HAP-1 (cell line): Measurements from ENCODE around the gene MLLT3.

Experiments used
- DNase-seq, 2 experiments: peaks; one replicate each; pipeline ENCODE4 v3.0.0-alpha.2; 2016 to 2020; ENCODE audit warnings: low spot score in 2 of 2
- H3K27me3 ChIP-seq: fragments of 250-450 bp; sonication (Bioruptor Pico); 2 replicates; pipeline ENCODE4 v1.5.1; 2020; ENCODE audit warnings: low read depth, mild to moderate bottlenecking, moderate library complexity
- H3K36me3 ChIP-seq: fragments of 250-450 bp; sonication (Bioruptor Pico); replicated peaks from 2 replicates; pipeline ENCODE4 v1.5.1; 2020; ENCODE audit warnings: mild to moderate bottlenecking
- H3K4me1 ChIP-seq: fragments of 250-450 bp; sonication (Bioruptor Pico); 2 replicates; pipeline ENCODE4 v1.5.1; 2020; ENCODE audit warnings: mild to moderate bottlenecking
- H3K4me3 ChIP-seq: fragments of 250-450 bp; sonication (Bioruptor Pico); 2 replicates; pipeline ENCODE4 v1.5.1; 2020; ENCODE audit warnings: mild to moderate bottlenecking, moderate library complexity
- H3K9me3 ChIP-seq: fragments of 250-450 bp; sonication (Bioruptor Pico); 2 replicates; pipeline ENCODE4 v1.5.1; 2020; ENCODE audit warnings: mild to moderate bottlenecking, moderate library complexity
- in situ Hi-C: fragments of 300-500 bp; cut with MboI; formaldehyde crosslinking; loops from 3 replicates; pipeline ENCODE4 v1.14.3; 2020; ENCODE audit warnings: low sequenced_read_pairs, inconsistent platforms, mixed read lengths

MLLT3 gene

DNA sequence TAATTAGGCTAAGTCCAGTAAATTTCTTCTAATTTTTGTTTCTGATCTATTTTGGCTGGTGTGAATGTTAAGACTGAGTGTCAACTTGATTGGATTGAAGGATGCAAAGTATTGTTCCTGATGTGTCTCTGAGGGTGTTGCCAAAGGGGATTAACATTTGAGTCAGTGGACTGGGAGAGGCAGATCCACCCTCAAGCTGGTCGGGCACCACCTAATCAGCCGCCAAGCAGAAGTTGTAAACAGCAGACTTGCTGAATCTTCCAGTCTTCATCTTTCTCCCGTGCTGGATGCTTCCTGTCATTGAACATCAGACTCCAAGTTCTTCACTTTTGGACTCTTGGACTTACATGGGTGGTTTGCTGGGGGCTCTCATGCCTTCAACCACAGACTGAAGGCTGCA is 21.4 kb upstream of the MLLT3 start:
- H3K4me1 ChIP-seq: no peaks in the 10 kb centered on the region
- H3K4me3 ChIP-seq: no peak overlapping the region
- no peaks in the 10 kb centered on the region for H3K27me3 ChIP-seq
- no peak for DNase-seq
- in situ Hi-C loops: no loop called here
- no peaks in the 10 kb centered on the region for H3K36me3 ChIP-seq
- no peaks in the 10 kb centered on the region for H3K9me3 ChIP-seq

DNA sequence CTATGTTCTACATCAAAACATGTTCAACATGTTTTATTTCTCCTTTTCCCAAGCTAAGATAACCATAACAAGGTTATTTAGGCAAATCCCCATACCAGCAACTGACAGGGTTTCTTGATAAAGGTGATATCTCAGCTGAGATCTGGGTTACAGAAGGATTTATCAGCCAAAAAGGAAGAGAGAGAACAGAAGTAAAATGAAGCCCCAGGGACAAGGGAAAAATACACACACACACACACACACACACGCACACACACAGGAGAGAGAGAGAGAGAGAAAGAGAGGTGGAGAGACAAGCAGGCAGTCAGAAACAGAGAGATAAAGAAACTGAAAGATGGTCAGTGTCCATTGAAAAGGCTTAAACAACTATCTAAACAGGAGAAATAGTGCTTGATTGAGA is 19.7 kb upstream of the MLLT3 start:
- no peak overlapping the region for H3K4me3 ChIP-seq
- no peaks in the 10 kb centered on the region for H3K36me3 ChIP-seq
- in situ Hi-C loops: no loop called here
- no peaks in the 10 kb centered on the region for H3K4me1 ChIP-seq
- DNase-seq: no peak
- H3K9me3 ChIP-seq: no peaks in the 10 kb centered on the region
- no peaks in the 10 kb centered on the region for H3K27me3 ChIP-seq

DNA sequence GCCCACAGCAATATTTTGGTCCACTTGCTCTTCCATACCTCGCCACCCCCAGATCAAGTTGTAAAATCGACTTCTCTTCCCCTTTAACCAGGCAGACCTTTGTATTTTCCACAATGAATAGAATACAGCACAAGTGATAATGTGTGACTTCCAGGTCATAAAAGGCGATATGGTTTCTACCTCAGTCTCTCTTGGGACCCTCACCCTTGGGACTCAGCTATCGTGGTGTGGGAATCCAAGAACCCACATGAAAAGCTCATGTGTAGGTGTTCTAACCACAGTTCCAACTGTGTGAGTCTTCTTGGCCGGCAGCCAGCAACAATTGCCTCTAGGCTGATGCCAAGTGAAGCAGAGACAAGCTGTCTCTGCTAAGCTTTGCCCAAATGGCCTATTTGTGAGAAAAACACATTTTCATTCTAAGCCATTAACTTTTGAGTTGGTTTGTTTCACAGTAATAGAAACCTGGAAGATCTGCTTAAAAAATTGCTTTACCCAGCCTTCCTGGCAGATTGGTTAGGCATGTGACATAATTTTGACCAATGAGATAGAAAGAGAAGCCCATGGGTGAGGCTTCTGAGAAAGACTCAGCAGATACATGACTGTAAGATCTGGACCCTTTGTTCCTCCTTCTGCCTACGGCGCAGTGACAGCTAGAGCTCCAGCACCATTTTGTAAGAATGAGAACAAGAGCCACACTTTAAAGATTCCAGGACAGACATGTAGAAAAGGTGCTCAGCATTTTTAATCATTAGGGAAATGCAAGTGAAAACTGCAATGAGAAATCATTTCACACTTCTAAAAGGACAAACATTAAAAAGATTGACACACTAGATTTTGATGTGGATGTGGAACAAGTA is 18.3 kb upstream of the MLLT3 start:
- Histone ChIP-seq H3K9me3 (no peaks in the 10 kb centered on the region), H3K27me3 (no peaks in the 10 kb centered on the region), H3K4me1 (no peaks in the 10 kb centered on the region), H3K4me3 (no peak overlapping the region), H3K36me3 (no peaks in the 10 kb centered on the region)
- peak in 1 of 2 experiments; percentile 63 for DNase-seq
- in situ Hi-C loops: no loop called here

DNA sequence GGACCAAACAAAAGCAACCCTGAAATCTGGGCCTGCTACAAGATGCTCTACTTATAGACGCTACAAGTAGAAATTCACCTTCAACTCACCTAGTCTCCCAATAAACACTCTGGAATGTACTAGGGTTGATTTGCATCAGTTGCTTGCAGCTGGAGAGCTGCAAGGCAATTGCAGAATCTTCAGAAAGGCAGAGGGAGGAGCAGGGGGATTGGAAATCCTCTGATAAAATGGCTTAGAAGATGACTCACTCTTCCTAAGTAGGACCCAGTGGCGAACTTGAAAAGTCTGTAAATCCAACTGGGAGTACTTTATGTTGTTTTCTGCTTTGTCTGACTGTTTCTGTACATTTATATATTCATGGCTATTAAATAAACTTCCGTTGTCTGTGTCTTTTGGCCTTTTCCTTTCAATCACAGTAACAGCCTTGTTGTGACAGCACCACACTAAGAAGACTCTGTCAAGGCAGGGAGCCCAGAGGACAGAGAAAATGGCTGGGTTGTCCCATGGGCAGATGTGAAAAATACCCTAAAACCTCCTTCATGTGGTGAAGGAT is 14.7 kb upstream of the MLLT3 start:
- no peaks in the 10 kb centered on the region for H3K36me3 ChIP-seq
- in situ Hi-C loops: no loop called here
- no peaks in the 10 kb centered on the region for H3K9me3 ChIP-seq
- no peak overlapping the region for H3K4me3 ChIP-seq
- no peaks in the 10 kb centered on the region for H3K4me1 ChIP-seq
- DNase-seq: no peak
- H3K27me3 ChIP-seq: no peaks in the 10 kb centered on the region

DNA sequence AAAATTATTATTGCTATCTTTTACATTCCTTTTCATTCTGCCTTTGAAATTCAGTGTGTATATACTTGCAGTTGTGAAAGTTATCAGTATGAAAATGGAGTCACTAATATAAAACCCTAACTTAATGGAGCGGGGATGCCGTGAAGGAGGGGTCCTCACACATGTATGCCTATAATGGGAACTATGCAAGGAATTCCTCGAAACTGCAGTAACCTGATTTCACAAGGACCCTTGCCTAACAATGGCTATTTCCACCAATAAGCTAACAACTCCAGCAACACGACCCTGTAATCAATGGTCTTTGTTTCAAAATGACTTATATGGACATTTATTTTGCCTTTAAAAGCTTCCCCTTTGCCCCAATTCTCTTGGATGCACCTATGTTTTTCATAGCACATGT is 12.6 kb upstream of the MLLT3 start:
- Histone ChIP-seq H3K27me3 (no peaks in the 10 kb centered on the region), H3K36me3 (no peaks in the 10 kb centered on the region), H3K4me3 (no peak overlapping the region), H3K9me3 (no peaks in the 10 kb centered on the region), H3K4me1 (peaks cover 3% of the 10 kb centered on the region; the same call in 1 of the 2 replicates)
- in situ Hi-C loops: no loop called here
- DNase-seq: no peak

DNA sequence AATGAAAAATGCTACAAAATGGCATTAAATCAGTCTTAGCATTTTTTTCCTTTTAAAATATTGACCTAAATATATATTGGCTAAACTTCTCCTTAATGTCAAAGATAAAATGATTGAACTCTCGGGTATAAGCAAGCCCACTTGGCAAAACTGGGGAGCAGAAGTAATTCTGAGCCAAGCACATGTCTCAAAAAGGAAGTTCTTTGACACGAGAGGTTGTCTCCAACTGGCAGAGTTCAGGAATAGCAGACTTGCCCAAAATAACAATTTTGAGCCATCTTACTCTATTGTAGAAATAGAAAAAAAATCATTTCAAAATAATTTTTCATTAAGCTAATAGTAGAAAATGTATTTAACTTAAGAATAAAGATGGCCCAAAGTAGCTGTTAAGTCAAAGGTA is 10.4 kb upstream of the MLLT3 start:
- Histone ChIP-seq H3K27me3 (no peaks in the 10 kb centered on the region), H3K4me1 (peaks cover 4% of the 10 kb centered on the region; the same call in 1 of the 2 replicates), H3K4me3 (no peak overlapping the region), H3K36me3 (no peaks in the 10 kb centered on the region), H3K9me3 (no peaks in the 10 kb centered on the region)
- DNase-seq: no peak
- in situ Hi-C loops: no loop called here

DNA sequence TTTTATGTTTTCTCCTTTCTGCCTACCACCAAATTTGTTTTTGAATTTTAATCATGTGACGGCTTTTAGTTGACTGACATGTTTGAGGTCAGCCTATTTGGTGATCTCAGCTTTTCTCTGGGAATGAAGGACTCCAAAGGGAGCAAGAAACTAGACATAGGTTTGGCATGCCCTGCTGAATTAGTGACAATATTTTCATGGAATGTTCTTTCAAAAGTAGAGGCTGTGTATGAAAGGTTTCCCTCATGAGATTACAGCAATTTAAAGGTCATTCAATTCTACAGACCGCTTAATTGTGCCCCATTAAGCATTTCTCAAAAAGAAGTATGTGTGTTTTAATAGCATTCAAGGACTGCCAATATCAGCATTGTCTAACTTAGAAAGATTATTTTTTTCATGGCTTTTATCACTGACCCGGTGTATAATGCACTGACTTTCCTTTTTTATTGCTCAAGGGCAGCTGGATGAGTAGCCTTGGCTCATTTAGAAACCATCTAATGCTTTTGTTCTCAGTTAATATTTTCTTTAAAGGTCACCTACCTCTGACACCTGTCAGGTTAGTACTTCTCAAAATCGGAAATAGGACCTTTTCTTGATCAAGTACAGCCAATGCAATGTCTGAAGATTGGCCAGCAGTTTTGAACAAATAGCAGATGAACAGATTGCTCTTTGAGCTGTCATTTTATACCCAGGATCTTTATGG is 8.1 kb upstream of the MLLT3 start:
- in situ Hi-C loops: no loop called here
- DNase-seq: no peak

DNA sequence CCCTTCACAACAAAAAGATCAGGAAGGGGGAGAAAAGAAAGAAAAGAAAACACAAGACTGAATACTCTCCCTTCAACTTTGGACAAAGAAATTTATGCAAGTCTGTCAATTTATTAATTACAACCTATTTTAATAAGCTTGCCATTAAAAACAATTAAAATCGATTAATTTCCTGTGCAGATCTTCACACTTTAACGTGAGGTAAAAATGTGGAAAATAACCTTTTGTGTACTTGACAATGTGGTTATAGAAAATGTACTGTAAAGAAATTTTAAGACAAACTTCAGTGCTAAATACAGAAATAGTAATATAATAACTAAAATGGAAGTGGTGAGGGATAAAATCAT is 2.7 kb upstream of the MLLT3 start:
- Histone ChIP-seq H3K36me3 (no peaks in the 10 kb centered on the region), H3K9me3 (no peaks in the 10 kb centered on the region), H3K4me3 (no peak overlapping the region), H3K27me3 (peaks cover 3% of the 10 kb centered on the region; the same call in 1 of the 2 replicates), H3K4me1 (peaks cover 43% of the 10 kb centered on the region)
- DNase-seq: no peak
- in situ Hi-C loops: no loop called here

More for the DNA sequence above, 8.1 kb upstream of the MLLT3 start:
- Histone ChIP-seq H3K4me3 (no peak overlapping the region), H3K4me1 (peaks cover 23% of the 10 kb centered on the region), H3K27me3 (no peaks in the 10 kb centered on the region), H3K9me3 (no peaks in the 10 kb centered on the region), H3K36me3 (no peaks in the 10 kb centered on the region)

DNA sequence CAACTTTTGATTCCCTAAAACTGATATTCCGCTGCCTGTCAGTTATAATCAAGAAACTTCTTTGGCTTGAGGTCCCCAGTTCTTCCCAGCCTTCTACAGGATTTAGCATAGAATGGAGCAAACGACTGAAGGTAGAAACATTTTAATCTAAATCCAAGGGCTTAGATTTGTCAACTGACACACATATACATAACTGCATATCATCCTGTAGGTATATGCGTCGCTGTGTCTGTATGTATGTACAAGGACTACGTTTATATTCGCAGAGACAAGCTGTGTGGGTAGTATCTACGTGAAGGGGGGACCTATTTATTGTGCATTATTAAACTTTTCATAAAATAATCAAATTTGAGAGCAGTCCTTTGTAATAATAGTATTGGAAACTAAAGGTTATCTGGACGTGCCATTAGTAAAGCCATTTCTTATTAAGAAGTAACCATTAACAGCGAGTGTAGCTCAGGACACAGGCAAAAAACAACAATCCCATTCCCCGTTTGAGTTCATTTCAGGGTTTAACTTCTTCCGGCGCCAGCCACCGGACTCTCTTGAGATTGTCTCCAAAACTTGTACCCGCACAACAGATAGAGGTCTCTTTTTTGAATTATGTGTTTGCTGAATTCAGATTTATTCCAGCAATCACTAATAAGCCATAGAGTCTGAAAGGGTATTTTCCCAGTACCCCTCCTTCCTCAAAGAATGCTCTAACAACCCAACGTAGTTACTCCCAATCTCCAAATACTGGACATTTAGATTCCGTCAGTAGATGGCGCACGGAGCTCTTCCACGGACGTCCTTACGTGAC is 2.1 kb upstream of the MLLT3 start:
- Histone ChIP-seq H3K9me3 (no peaks in the 10 kb centered on the region), H3K27me3 (peaks cover 3% of the 10 kb centered on the region; the same call in 1 of the 2 replicates)
- DNase-seq: peak; percentile 73 to 81

DNA sequence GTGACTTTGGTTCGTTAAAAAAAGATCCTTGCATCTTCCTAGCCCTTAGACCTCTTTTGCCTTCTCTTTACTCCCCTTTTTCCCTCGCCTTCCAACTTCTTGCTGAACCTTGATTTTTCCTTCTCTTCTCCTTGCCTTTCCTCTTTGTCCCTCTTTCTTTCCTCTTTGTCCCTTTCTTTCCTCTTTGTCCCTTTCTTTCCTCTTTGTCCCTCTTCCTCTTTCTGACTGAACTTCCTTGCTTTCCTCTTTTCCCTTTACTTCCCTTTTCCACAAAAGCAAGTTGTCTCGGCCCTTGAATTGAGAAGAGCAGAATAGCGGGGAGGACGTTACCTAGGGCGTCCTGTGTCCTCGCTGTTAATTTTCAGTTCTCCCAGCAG is 1.4 kb upstream of the MLLT3 start:
- Histone ChIP-seq H3K36me3 (no peaks in the 10 kb centered on the region), H3K4me3 (peak overlapping the region; percentile 63), H3K9me3 (no peaks in the 10 kb centered on the region), H3K4me1 (peaks cover 51% of the 10 kb centered on the region), H3K27me3 (peaks cover 3% of the 10 kb centered on the region; the same call in 1 of the 2 replicates)
- no peak for DNase-seq
- in situ Hi-C loops: no loop called here

More for the DNA sequence above, 2.1 kb upstream of the MLLT3 start:
- in situ Hi-C loops: no loop called here
- H3K4me1 ChIP-seq: peaks cover 48% of the 10 kb centered on the region
- H3K36me3 ChIP-seq: no peaks in the 10 kb centered on the region
- peak overlapping the region; percentile 12; the same call in 1 of the 2 replicates for H3K4me3 ChIP-seq

DNA sequence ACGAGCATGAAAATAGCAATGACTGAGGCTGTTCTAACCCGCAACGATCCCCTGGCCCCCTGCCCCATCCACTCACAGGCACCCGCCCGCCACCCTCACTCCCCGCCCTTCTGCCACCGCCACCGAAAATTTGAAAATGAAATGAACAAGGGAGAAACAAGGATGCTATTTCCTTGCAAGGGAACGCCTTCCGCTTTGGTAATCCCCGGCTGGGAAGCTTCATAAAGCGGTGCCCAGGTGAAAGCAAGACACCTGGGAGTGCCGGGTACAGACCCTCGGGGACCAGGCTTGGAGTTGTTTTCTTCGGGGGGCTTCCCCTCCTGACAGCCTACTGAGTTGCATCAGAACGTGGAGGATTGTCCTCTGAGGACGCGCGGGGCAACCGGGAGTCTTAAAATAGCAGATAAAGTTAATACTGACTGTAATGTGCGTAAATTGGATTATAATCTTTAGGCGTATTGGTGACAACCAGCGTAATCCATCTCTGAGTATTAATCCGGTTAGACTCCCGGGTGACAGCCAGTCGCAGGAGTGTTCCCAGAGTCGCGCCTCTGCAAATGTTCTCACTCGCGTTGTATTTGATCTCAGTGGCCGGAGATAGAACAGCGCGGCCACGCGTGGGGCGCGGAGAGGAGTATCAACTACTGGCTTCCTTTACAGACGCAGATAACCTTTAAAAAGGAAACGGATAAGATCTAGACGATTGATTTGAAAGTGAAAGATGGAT is 885 bp upstream of the MLLT3 start:
- Histone ChIP-seq H3K36me3 (no peaks in the 10 kb centered on the region), H3K4me1 (peaks cover 51% of the 10 kb centered on the region), H3K9me3 (no peaks in the 10 kb centered on the region), H3K4me3 (peak overlapping the region; percentile 63), H3K27me3 (peaks cover 3% of the 10 kb centered on the region; the same call in 1 of the 2 replicates)
- DNase-seq: peak in 1 of 2 experiments; percentile 55
- in situ Hi-C loops: no loop called here

DNA sequence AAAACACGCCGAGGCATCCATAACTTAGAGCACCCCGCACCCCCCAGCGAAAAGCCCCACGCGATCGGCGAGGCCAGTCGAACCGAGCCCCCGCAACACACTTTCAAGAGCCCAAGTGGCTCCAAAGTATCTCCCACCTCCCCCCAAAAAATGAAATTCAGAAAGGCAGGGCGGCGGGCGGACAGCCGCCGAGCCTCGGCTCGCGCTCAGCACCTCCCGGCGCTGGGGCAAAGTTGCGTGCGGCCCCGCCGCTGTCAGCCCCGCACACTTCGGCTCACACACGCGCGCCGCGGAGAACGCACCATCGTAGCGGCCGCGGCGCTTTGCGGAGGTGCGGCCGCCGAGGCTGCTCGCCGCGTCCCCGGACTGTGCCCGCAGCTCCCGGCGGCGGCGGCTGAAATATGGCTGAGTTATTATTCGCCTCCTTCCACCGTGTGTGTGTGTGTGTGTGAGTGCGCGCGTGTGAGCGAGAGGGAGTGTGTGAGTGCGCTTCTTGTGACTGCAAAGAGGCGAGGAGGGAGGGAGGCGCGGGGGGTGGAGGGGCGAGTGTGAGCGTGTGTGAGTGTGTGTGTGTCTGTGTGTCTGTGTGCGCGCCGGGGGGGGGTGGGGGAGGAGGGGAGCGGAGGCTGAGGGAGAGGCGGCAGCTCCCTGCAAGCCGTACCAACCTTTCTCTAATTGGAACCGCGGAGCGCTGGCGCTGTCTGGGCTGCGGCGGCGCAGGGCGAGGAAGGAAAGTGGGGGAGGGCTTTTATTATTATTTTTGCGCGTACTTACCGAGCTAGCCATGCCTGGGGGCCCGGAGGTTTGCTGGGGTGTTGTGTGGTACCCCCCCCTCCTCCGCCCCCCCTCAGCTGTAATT is 599 bp downstream of the MLLT3 start:
- Histone ChIP-seq H3K4me1 (peaks cover 44% of the 10 kb centered on the region), H3K9me3 (no peaks in the 10 kb centered on the region), H3K36me3 (no peaks in the 10 kb centered on the region), H3K4me3 (peak overlapping the region; percentile 63), H3K27me3 (peaks cover 3% of the 10 kb centered on the region; the same call in 1 of the 2 replicates)
- peak; percentile 49 to 72 for DNase-seq
- in situ Hi-C loops: no loop called here
